Left cardiac atrium (tissue), 4 donors: Measurements from ENCODE around the gene MT1X. TPM values are rescaled to one million over a fixed set of nuclear protein-coding genes. Genes with fewer than 3 reads are reported as not detected.
"Not testable (repeated sequence)": the region's sequence is repeated elsewhere in the genome, so short reads cannot be mapped to it uniquely, and the experiment has no call there.

Experiments used
- ATAC-seq, 2 donors: fragments of 200-7000 bp; cut with Tn5 transposase; one replicate each; pipeline ENCODE4 v1.9.1; 2020; ENCODE audit warnings: mild to moderate bottlenecking in 2 of 2, moderate library complexity in 2 of 2
- DNase-seq: peaks from one replicate; pipeline ENCODE4 v3.0.0-alpha.2; 2020
- intact Hi-C, 2 donors: fragments of 100-400 bp; cut with DNase I; formaldehyde crosslinking; loops; one replicate each; pipeline versions ENCODE4 v1.14.1 to v1.15.1; 2022 to 2023
- total RNA-seq, 2 donors: library from RNA; stranded (reverse); fragmentation: NEBNext Ultra II Directional; extraction: Animal tissue kit (Norgen Biotek cat#: 25700); gene quantifications; one replicate each; pipeline ENCODE4 v1.2.1, GENCODE V29; 2021
- donor health status: DM: no; HTN: yes; CAD: no.
- donor health status: DM: no; HTN: yes; CAD: no; lungs with severe emphysema.
- donor health status: DM: yes; HTN: yes; CAD: no.
- donor health status: Dilated cardiomyopathy.

Gene MT1X
- total RNA-seq, 2 donors from 2014 or later: 104 to 336 TPM

DNA sequence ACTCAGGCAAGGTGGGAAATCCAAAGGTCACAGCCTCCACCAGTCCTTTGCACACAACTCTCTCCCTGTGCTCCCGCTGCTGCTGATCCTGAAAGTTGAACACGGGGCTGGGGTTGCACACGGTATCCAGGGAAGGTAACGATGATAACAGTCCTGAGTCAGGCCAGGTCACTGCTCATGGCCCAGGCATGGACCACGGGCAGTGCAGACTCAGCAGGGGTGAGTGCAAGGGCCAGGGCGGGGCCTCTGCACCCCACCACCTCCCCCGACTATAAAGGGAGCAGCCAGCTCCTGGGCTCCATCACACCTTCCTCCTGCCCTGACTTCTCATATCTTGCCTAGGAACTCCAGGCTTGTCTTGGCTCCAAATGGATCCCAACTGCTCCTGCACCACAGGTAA is 30.7 kb upstream of the MT1X start, which contains the start of gene MT1B:
TSS of gene MT1B (plus strand) at position 301 of the 400 bp plus-strand sequence. CDS start at position 369, 68 bp downstream.
- DNase-seq (no peak), ATAC-seq (no peak)
- intact Hi-C loops: no loop called here

DNA sequence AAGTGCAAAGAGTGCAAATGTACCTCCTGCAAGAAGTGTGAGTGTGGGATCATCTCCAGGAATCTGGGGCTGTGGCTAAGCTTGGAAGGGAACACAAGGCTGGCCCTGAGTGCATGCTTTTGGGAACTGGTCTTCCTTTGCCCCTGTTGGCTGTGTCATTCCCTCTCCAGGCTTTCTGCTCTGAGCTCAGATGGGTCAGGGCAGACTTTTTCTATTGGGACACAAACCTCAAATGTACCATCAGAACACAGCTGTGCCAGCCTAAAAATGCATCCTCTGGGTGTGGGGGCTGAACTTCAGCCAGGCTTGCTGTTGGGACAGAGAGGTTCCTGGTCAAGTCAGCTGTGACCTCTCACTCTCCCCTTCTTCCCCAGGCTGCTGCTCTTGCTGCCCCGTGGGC is 29.7 kb upstream of the MT1X start:
- peak in 1 of 2 donors; percentile 61 for ATAC-seq
- DNase-seq: no peak
- intact Hi-C loops: no loop called here

DNA sequence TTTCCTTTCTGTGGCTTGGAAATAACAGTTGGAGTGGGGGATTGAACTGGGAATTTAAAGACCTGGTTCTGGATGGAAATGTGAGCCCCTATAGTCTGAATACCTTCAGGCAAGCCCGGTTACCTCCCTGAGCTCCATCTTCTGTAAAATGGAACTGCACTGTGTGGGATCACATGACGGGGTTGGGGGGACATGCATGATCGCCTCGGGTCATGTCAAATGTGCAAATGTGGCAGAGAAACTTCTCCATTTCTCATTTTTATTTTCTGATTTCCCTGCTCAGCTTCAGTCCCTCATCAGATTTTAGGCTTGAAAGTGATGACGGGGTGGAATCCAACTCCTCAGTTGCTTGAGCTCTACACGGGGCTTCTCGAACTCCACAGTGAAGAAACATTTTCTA is 29.1 kb upstream of the MT1X start:
- intact Hi-C loops: no loop called here
- ATAC-seq: no peak
- DNase-seq: no peak

DNA sequence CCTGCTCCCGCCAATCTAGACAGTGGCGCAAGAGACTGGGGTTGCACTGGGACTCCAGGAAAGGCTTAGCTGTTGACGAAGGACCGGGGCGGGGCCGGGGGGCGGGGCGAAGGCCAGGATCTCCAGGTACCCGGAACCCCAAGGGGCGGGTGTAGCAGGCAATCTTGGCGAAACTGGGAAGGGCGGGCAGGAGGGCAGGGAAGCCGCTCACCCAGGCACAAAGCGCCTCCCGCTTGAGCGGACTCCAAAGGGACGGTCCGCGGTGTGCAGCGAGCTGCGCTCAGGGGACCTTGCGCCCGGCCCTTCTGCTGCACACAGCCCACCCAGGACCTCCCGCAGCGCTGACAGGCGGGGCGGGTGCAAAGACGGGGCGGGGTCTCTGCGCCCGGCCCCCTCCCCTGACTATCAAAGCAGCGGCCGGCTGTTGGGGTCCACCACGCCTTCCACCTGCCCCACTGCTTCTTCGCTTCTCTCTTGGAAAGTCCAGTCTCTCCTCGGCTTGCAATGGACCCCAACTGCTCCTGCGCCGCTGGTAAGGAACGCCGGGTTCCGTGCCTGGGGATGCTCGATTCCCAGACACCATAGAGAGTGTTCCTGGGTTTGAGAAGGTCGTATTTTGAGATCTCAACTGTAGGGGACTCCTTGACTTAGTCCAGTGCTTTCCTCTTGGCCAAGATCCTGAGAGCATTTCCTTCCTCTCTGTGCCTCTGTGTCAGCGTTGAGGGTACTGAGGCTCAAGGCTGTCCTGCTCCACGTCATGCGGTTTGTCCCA is 24.5 kb upstream of the MT1X start, which contains the start of gene MT1F:
TSS of gene MT1F (plus strand) at position 405 of the 772 bp plus-strand sequence. CDS start at position 505, 100 bp downstream.
- peak; percentile 90 to 96 for ATAC-seq
- peak; percentile 78 for DNase-seq
- intact Hi-C loops: loop anchor here in 1 of 2 donors (2.0 kb wide), 1 partner anchor 19 kb away; the partner anchor contains the start of gene MT1A

DNA sequence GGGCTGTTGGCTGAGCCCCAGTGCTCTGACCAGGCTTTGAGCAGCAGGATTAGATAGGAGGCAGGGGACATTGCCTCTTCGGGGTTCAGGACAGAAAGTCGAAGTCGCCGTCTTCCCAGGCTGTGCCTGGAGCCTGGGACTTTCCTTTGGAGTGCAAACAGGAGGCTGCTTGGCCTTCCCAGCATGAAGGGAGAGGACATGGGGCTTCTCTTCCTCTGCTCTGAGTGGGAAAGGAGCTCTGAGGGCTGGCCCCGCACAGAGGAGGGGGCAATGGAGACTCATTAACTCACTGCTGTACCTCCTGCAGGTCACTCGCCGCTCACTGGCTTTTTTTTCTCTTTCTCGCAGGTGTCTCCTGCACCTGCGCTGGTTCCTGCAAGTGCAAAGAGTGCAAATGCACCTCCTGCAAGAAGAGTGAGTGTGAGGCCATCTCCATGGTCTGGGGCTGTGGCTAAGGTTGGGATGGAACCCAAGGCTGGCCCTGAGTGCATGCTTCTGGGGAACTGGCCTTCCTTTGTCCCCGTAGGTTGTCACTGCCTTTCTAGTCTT is 23.9 kb upstream of the MT1X start:
- no peak for DNase-seq
- intact Hi-C loops: no loop called here
- ATAC-seq: no peak

DNA sequence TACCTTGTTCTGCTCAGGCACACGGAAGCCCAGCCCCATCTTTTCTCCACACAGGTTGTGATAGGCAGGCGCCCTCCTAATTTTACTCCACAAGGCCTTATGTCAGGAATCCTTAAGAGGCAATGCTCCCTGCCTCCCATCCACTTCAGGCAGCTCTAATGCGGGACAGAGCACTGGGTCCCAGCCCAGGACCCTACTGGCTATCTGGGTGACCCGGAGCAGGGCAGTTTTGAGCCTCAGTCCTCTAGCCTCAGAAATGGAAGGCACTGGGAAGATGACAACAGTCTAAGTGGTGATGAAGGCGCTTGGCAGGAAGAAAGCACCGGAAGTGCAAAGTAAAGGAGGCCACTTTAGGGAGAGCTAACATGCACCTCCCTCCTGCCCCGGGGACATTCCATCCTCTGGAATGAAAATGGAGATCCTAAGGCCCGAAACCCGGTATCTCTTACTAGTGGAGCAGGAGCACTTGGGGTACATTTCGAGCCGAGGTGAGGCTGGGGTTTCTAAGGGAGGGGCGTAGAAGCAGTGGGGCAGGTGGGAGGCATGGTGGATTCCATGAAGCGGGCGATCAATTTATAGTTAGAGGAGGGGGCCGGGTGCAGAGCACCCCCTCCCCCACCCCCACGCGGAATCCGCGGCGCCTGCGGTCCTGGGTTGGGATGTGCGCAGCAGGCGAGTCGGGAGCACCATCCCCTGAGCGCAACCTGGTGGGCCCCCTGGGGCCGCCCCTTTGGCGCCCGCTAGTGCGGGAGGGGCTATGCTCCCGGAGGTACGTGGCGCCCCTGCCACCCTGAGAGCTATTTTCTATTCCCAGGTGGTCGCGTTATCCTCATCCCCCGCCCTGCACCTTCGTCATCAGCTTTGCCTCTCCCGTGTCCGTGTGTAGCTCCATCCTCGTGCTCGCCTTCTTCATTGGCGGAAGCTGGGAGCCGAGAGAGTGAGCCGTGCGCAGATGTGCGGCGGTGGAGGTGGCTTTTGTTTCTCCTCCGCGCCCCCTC is 19.6 kb upstream of the MT1X start:
- intact Hi-C loops: no loop called here
- no peak for ATAC-seq
- no peak for DNase-seq

DNA sequence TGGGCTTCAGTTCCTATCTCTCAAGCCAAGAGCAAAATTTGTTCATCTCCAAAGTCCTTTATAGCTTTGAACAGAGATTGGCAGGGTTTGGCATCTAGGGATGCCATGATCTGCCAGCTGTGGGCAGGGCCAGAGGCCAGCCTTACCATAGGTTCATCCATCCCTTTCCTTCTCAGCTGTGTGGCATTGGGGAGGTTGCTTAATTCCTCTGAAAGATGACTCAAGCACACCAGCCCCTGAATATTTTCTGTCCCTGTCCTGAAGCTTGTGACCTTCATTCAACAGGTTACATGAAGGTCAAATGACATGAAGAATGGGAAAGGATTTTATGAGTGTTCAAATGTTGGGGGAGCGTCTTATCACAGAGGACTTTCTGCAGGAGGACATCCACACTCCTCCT is 17.8 kb upstream of the MT1X start:
- ATAC-seq (no peak), DNase-seq (no peak)
- intact Hi-C loops: no loop called here

DNA sequence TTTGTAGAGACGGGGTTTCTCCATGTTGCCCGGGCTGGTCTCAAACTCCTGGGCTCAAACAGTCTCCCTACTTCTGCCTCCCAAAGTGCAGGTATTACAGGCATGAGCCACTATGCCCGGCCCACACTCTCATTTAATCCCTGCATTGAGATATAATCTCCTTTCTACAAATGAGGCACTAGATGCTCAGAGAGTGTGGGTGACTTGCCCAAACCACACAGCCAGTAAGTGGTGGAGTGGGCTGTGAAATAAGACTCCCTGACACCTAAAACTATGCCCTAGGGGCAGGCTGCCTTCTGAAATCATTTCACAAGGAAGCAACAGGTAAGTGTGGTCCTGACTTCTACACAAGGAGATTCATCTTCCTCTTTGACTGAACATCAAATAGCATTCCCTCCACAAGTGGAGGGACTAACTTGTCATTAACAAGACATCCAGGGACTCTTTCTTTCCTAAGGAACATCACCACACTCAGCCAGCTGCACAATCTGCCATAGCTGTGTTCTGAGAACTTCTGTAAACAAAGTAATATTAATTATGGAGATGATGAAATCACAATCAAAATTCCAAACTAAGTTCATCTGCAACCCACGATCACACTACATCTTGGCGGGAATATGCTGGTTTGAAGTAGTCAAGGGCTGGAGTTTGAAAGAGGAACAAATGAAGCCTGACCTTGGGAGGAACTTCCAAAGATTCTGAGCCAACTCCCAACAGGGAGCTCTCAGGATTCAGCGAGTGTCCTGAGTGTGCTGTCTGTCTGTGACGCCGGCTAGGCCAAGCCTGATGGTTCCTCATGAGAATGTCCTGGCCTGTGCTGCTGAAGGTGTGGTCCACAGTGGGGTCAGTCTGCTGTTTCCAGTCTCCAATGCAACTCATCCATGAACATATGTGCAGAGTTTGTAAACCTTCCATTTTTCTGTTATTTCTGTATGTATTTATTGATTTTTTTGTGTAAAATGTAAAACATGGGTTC is 16.7 kb upstream of the MT1X start:
- DNase-seq, ATAC-seq, intact Hi-C loops: not testable (repeated sequence)

DNA sequence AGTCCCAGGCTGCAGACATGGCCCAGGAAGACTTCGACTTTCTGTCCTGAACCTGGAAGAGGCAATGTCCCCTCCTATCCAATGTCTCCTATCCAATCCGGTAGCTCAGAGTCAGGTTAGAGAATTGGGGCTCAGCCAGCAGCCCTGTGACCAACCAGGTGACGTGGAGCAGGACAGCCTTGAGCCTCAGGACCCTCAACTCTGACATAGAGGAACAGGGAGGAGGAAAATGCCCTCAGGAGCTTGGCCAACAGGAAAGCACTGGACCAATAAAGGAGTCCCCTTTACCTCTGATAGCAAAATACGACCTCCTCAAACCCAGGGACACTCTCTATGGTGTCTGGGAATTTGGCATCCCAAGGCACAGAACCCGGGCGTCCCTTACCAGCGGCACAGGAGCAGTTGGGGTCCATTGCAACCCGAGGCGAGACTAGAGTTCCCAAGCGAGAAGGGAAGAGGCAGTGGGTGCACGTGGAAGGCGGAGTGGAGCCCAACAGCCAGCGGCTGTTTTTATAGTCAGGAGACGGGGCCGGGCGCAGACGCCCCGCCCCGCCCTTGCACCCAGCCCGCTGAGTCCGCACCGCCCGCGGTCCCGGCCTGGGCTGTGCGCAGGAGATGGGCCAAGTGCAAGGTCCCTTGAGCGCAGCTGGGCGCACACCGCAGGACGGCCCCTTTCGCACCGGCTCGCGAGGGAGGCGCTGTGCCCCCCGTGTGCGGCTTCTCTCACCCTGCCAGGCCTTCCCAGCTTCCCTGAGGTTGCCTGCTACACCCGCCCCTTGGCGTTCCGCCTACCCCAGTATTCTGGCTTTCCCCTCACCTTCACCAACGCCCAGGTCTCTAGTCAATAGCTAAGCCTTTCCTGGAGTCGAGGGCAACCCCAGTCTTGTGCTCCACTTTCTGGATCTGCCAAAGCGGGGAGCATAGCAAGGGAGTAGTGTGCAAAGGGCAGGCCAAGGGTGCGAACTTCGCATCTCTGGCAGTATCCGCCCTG is 14.4 kb upstream of the MT1X start, which contains the start of gene MT1G:
TSS of gene MT1G (minus strand) at position 485 of the 991 bp plus-strand sequence. CDS start at position 413, 72 bp downstream.
- peak; percentile 86 to 92 for ATAC-seq
- intact Hi-C loops: no loop called here
- peak; percentile 57 for DNase-seq

DNA sequence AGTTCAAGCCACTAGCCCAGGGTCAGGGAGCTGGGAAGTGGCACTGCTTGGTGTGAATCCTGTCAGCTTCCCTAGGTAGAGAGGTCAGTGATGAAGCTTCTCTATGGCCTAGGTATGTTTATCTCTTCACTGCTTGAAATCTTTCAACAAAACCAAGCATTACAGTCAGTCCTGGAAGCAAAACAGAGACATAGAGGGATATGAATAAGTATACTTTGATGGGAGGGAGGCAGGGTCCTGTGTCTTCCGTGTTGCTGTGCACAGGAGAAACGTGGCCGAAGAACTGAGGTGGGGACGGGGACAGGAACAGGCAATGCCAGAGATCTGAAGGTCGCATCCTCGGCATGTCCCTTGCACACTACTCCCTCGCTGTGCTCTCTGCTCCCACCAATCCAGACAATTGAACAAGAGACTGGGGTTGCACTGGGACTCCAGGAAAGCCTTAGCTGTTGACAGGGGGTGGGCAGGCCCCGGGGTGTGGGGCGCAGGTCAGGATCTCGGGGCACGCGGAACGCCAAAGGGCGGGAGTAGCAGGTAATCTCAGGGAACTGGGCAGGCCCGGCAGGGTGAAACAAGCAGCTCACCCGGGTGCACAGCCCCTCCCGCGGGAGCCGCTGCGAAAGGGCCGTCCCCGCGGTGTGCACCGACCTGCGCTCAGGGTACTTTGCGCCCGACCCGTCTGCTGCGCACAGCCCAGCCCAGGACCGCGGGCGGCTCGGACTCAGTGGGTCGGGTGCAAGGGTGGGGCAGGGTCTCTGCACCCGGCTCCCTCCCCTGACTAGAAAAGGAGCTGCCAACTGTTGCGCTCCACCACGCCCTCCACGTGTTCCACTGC is 13.0 kb upstream of the MT1X start, which contains the start of gene MT1H:
TSS of gene MT1H (plus strand) at position 810 of the 835 bp plus-strand sequence. CDS start 71 bp downstream, outside the sequence.
- DNase-seq (no peak), ATAC-seq (peak in 1 of 2 donors; percentile 35)
- intact Hi-C loops: no loop called here

DNA sequence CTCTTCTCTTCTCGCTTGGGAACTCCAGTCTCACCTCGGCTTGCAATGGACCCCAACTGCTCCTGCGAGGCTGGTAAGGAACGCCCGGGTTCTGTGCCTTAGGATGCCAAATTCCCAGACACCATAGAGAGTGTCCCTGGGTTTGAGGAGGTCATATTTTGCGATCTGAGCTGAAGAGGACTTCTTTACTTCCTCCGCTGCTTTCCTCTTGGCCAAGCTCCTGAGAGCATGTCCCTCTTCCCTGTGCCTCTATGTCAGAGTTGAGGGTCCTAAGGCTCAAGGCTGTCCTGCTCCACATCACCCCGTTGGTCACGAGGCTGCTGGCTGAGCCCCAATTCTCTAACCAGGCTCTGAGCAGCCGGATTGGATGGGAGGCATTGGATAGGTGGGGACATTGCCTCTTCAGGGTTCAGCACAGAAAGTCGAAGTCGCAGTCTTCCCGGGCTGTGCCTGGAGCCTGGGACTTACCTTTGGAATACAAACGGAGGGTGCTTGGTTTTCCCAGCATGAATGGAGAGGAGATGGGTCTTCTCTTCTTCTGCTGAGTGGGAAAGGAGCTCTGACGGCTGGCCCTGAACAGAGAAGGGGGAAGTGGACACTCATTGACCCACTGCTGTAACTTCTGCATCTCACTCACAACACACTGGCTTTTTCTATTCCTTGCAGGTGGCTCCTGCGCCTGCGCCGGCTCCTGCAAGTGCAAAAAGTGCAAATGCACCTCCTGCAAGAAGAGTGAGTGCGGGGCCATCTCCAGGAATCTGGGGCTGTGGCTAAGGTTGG is 12.2 kb upstream of the MT1X start:
- intact Hi-C loops: no loop called here
- no peak for ATAC-seq
- DNase-seq: no peak

DNA sequence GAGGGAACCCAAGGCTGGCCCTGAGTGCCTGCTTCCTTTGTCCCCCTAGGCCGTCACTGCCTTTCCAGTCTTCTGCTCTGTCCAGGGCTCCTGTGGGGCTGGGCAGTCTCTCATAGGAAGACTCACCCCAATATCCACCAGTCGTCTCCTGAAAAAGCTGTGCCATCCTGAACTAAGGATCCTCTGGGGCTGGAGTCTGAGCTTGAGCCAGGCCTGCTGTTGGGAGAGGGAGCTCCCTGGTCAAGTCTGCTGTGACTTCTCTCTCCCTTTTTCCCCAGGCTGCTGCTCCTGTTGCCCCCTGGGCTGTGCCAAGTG is 11.7 kb upstream of the MT1X start:
- DNase-seq (no peak), ATAC-seq (no peak)
- intact Hi-C loops: no loop called here

DNA sequence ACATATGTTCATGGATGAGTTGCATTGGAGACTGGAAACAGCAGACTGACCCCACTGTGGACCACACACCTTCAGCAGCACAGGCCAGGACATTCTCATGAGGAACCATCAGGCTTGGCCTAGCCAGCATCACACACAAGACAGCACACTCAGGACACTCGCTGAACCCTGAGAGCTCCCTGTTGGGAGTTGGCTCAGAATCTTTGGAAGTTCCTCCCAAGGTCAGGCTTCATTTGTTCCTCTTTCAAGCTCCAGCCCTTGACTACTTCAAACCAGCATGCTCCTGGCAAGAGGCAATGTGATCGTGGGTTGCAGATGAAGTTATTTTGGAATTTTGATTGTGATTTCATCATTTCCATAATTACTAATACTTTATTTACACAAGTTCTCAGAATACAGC is 10.6 kb upstream of the MT1X start:
- ATAC-seq, intact Hi-C loops, DNase-seq: not testable (repeated sequence)

DNA sequence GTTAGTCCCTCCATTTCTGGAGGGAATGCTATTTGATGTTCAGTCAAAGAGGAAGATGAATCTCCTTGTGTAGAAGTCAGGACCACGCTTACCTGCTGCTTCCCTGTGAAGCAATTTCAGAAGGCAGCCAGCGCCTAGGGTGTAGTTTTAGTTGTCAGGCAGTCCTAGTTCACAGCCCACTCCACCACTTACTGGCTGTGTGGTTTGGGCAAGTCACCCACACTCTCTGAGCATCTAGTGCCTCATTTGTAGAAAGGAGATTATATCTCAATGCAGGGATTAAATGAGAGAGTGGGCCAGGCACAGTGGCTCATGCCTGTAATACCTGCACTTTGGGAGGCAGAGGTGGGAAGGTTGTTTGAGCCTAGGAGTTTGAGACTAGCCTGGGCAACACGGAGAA is 10.1 kb upstream of the MT1X start:
- ATAC-seq, DNase-seq, intact Hi-C loops: not testable (repeated sequence)

DNA sequence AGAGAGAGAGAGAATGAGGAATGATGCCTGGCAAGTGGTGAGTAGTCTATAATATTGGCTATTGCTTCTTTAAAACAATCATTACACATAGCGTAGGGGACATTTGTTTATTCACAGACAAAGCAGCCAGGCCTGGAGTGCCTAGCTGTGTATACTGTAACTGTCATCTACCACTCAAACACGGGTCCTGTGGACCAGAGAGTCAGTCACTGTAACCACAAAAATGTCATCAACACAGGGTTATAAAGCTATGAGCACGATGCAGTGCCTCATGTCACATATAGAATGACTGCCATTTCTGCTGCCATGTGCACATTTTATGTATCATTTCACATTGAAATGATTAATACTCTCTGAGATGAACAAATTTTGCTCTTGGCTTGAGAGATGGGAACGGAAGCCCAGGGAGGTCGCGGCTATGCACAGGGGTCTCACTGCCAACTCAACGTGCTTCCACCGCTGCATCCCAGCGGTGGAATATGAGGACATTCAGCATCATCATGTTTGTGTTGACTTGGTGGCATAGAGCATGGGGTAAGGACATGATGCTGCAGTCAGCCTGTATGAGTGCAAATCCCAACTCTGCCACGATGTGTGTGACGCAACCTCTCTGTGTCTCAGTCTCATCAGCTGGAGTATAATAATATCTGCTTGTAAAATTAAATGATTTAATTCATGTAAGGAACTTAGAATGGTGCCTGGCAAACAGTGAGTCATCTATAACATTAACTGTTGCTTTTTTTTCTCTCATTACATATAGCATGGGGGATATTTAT is 9.3 kb upstream of the MT1X start:
- intact Hi-C loops: no loop called here
- DNase-seq: no peak
- ATAC-seq: no peak
